ENCODE measurements around the gene FEM1A. TPM values are rescaled to one million over a fixed set of nuclear protein-coding genes. Genes with fewer than 3 reads are reported as not detected.

The FEM1A gene
- total RNA-seq, 1 experiment from 2014 or later, result 20.0 TPM

GRCh38 chr19:4795400-4795799 lies 3.9 kb downstream of the FEM1A start:
- Histone ChIP-seq H3K27ac (ENCODE audit: insufficient read length, low read depth, low read length) (no peak overlapping the region), H3K9ac (ENCODE audit: extremely low read depth, insufficient read length, low read length) (no peak overlapping the region), H4K8ac (replicated peaks; ENCODE audit: insufficient read length, low read depth, low read length) (no peak overlapping the region), H3K4me1 (ENCODE audit: insufficient read depth, low read length) (no peaks in the 10 kb centered on the region), H4K20me1 (ENCODE audit: control insufficient read depth, insufficient read depth, insufficient read length) (no peaks in the 10 kb centered on the region), H2AK5ac (ENCODE audit: insufficient read length, low read length) (no peak overlapping the region), H3T11ph (ENCODE audit: low read length) (no peak overlapping the region), H3K79me2 (ENCODE audit: insufficient read depth, low read length) (peaks cover 2% of the 10 kb centered on the region; the same call in 1 of the 2 replicates), H3K23me2 (ENCODE audit: insufficient read length, low read depth, low read length, poor library complexity, severe bottlenecking) (no peaks in the 10 kb centered on the region), H3K4me2 (ENCODE audit: insufficient read depth, insufficient read length, low read length) (no peak overlapping the region), H3K18ac (ENCODE audit: insufficient read length, low read depth, low read length) (no peak overlapping the region), H2BK15ac (ENCODE audit: low read depth, low read length) (no peak overlapping the region), H2BK5ac (ENCODE audit: insufficient read length, low read length) (no peak overlapping the region), H3K14ac (ENCODE audit: insufficient read depth, low read length) (no peak overlapping the region), H3K79me1 (ENCODE audit: insufficient read depth, low read depth, low read length, poor library complexity, severe bottlenecking) (no peaks in the 10 kb centered on the region), H4K91ac (ENCODE audit: insufficient read length, low read depth, low read length) (no peak overlapping the region), H4K5ac (ENCODE audit: insufficient read length, low read depth, low read length) (no peak overlapping the region), H3K23ac (ENCODE audit: insufficient read length, low read depth, low read length) (no peak overlapping the region), H3K56ac (ENCODE audit: insufficient read length, low read depth, low read length) (no peak overlapping the region), H3K27me3 (ENCODE audit: insufficient read depth, low read length) (no peaks in the 10 kb centered on the region), H3K4ac (ENCODE audit: low read depth, low read length) (no peak overlapping the region), H2AFZ (ENCODE audit: low read length) (no peak overlapping the region), H3K9me3 (ENCODE audit: control insufficient read depth, low read depth, low read length) (no peaks in the 10 kb centered on the region), H2BK120ac (ENCODE audit: low read depth, low read length, poor library complexity, severe bottlenecking) (no peak overlapping the region), H2BK20ac (ENCODE audit: low read depth, low read length, poor library complexity, severe bottlenecking) (no peak overlapping the region), H2BK12ac (ENCODE audit: insufficient read length, low read depth, low read length) (no peak overlapping the region)
- no peaks in the 10 kb centered on the region for H3K27me3 Mint-ChIP-seq (ENCODE audit: low read depth)
- H3K4me3 Mint-ChIP-seq, result no peak overlapping the region
- no CpG with 5 or more reads among the region's 9 CpGs for WGBS (ENCODE audit: extremely low coverage, insufficient read length, low lambda C conversion rate)
- no peak for TF ChIP-seq CTCF (conservative IDR thresholded peaks at IDR 0.05)
- H3K4me1 Mint-ChIP-seq, result peaks cover 2 to 12% of the 10 kb centered on the region in 2 experiments; a peak in 3 of 4 replicates
- peak overlapping the region in 1 of 3 experiments; percentile 81; a peak in 1 of 7 replicates for H3K27ac Mint-ChIP-seq
- H3K9me3 Mint-ChIP-seq, result no peaks in the 10 kb centered on the region
- peaks cover 11 to 54% (median 47%) of the 10 kb centered on the region in 3 experiments; a peak in 6 of 7 replicates for H3K36me3 Mint-ChIP-seq (ENCODE audit: insufficient read depth in 1 of 3, low read depth in 3 of 3)
- DNase-seq, result no peak
